SK-N-SH (cell line): ENCODE results near the gene COL8A1. TPM values are rescaled to one million over a fixed set of nuclear protein-coding genes. Genes with fewer than 3 reads are reported as not detected.

Experiments used
- CTCF ChIA-PET: fragments of 300-600, 350-600 bp; formaldehyde crosslinking; extraction: SDS; loops from one replicate; lab custom pipeline; 2021; lab: Yijun Ruan, JAX
- POLR2A ChIA-PET: fragments of 350-600 bp; sonication (Branson Sonifier 250); formaldehyde crosslinking; extraction: SDS; loops from one replicate; lab custom pipeline; 2020; ENCODE audit warnings: antibody characterized with exemption, inconsistent platforms; lab: Yijun Ruan, JAX
- DNase-seq: peaks from one replicate; pipeline ENCODE4 v3.0.0; 2012
- H2AFZ ChIP-seq: fragments of 200-600 bp; sonication (generic); 2 replicates; pipeline ENCODE4 v1.8.1; 2016; ENCODE audit warnings: antibody characterized with exemption, mild to moderate bottlenecking, low read depth
- H3F3A ChIP-seq: fragments of 200-600 bp; sonication (generic); replicated peaks from 2 replicates; pipeline ENCODE3; 2016; ENCODE audit warnings: antibody characterized with exemption, mild to moderate bottlenecking; ENCODE audit not compliant: insufficient read depth
- H3K27ac ChIP-seq, 2 experiments: fragments of 200-500 bp in 1 of 2; fragments of 200-600 bp in 1 of 2; sonication (Bioruptor generic) in 1 of 2; sonication (generic), shearing (Covaris generic) in 1 of 2; 2 replicates each; pipeline versions ENCODE4 v1.5.1 to v1.6.1; 2014 to 2016; ENCODE audit warnings: low read depth in 2 of 2, inconsistent platforms in 1 of 2, low read length in 1 of 2, mild to moderate bottlenecking in 1 of 2, mixed read lengths in 1 of 2
- H3K27me3 ChIP-seq: fragments of 200-600 bp; sonication (generic), shearing (Covaris generic); 2 replicates; pipeline ENCODE4 v1.6.1; 2016; ENCODE audit warnings: mixed run types; ENCODE audit not compliant: insufficient read depth
- H3K36me3 ChIP-seq, 2 experiments: fragments of 200-500 bp in 1 of 2; fragments of 200-600 bp in 1 of 2; sonication (Bioruptor generic) in 1 of 2; sonication (generic) in 1 of 2; replicated peaks in 1 of 2; 2 replicates each; pipeline versions ENCODE3 to v1.5.1; 2014 to 2016; ENCODE audit warnings: low read length in 1 of 2, mild to moderate bottlenecking in 1 of 2; ENCODE audit not compliant: insufficient read depth in 2 of 2, control insufficient read depth in 1 of 2
- H3K4me1 ChIP-seq, 2 experiments: fragments of 200-500 bp in 1 of 2; fragments of 200-600 bp in 1 of 2; sonication (Bioruptor generic) in 1 of 2; sonication (generic), shearing (Covaris generic) in 1 of 2; 2 replicates each; pipeline versions ENCODE4 v1.5.1 to v1.6.1; 2014 to 2016; ENCODE audit warnings: low read depth in 1 of 2, low read length in 1 of 2, mixed run types in 1 of 2; ENCODE audit not compliant: insufficient read depth in 2 of 2, control insufficient read depth in 1 of 2
- H3K4me2 ChIP-seq: fragments of 200-600 bp; sonication (generic), shearing (Covaris generic); 2 replicates; pipeline ENCODE4 v1.6.1; 2017; ENCODE audit warnings: mixed run types
- H3K4me3 ChIP-seq, 2 experiments: fragments of 200-500 bp in 1 of 2; fragments of 200-600 bp in 1 of 2; sonication (Bioruptor generic) in 1 of 2; sonication (generic), shearing (Covaris generic) in 1 of 2; 2 replicates each; pipeline versions ENCODE4 v1.5.1 to v1.8.1; 2014 to 2016; ENCODE audit warnings: low read depth in 2 of 2, inconsistent platforms in 1 of 2, low read length in 1 of 2, mild to moderate bottlenecking in 1 of 2, mixed read lengths in 1 of 2, moderate library complexity in 1 of 2
- H3K79me2 ChIP-seq: fragments of 200-600 bp; sonication (generic); 2 replicates; pipeline ENCODE4 v1.8.1; 2017; ENCODE audit warnings: mild to moderate bottlenecking; ENCODE audit not compliant: insufficient read depth
- H3K9ac ChIP-seq: fragments of 200-600 bp; sonication (generic); 2 replicates; pipeline ENCODE4 v1.6.1; 2017; ENCODE audit warnings: mixed run types
- H3K9me2 ChIP-seq: fragments of 200-600 bp; sonication (generic); 2 replicates; pipeline ENCODE4 v1.6.1; 2017; ENCODE audit warnings: mixed run types
- H3K9me3 ChIP-seq: fragments of 200-600 bp; sonication (generic); 2 replicates; pipeline ENCODE4 v1.6.1; 2017; ENCODE audit warnings: mixed run types, mild to moderate bottlenecking, moderate library complexity
- H4K20me1 ChIP-seq: fragments of 200-600 bp; sonication (generic); 2 replicates; pipeline ENCODE4 v1.6.1; 2017; ENCODE audit warnings: mild to moderate bottlenecking, mixed run types; ENCODE audit not compliant: insufficient read depth
- ELF1 ChIP-seq: IDR thresholded peaks from 2 replicates; pipeline ENCODE4 v1.4.0; 2012
- FOSL2 ChIP-seq: IDR thresholded peaks from 2 replicates; pipeline ENCODE4 v1.4.0; 2012; ENCODE audit warnings: low read depth, mild to moderate bottlenecking, moderate library complexity, borderline replicate concordance
- FOXJ3 ChIP-seq: sonication (generic); formaldehyde crosslinking; IDR thresholded peaks from 2 replicates; pipeline ENCODE4 v1.5.1; 2020; ENCODE audit warnings: mild to moderate bottlenecking, missing genetic modification reagents
- GABPA ChIP-seq: IDR thresholded peaks from 2 replicates; pipeline ENCODE4 v1.4.0; 2012; ENCODE audit warnings: low read depth, mild to moderate bottlenecking
- GATA2 ChIP-seq: sonication (generic); formaldehyde crosslinking; IDR thresholded peaks from 2 replicates; pipeline ENCODE4 v1.5.0; 2020; ENCODE audit warnings: mild to moderate bottlenecking, missing genetic modification reagents
- NFIC ChIP-seq: IDR thresholded peaks from 2 replicates; pipeline ENCODE4 v1.4.0; 2012; ENCODE audit warnings: borderline replicate concordance
- NRF1 ChIP-seq: IDR thresholded peaks from 2 replicates; pipeline ENCODE4 v1.6.1; 2012; ENCODE audit warnings: low read depth, mild to moderate bottlenecking, low read length
- RFX5 ChIP-seq: IDR thresholded peaks from 2 replicates; pipeline ENCODE4 v1.6.1; 2012; ENCODE audit warnings: mild to moderate bottlenecking, improper control_type of control experiment, low read length
- RXRA ChIP-seq: IDR thresholded peaks from 2 replicates; pipeline ENCODE4 v1.4.0; 2012; ENCODE audit warnings: low read depth, mild to moderate bottlenecking, borderline replicate concordance
- SIN3A ChIP-seq: IDR thresholded peaks from 2 replicates; pipeline ENCODE4 v1.6.1; 2012; ENCODE audit warnings: low read depth, mild to moderate bottlenecking, low read length, moderate library complexity, borderline replicate concordance
- TAF1 ChIP-seq: IDR thresholded peaks from 2 replicates; pipeline ENCODE4 v1.6.1; 2012; ENCODE audit warnings: low read depth, mild to moderate bottlenecking, low read length, moderate library complexity, borderline replicate concordance
- WGBS: methylation state at CpG from one replicate; pipeline ENCODE4 v1.1.6; 2017; ENCODE audit warnings: low lambda C conversion rate; 5-methylcytosine and 5-hydroxymethylcytosine counted together
- polyA plus RNA-seq, 3 experiments: library from polyadenylated mRNA; depleted of rRNA; stranded (reverse); fragments of >200 nt; gene quantifications; 2 replicates each; pipeline ENCODE4 v1.2.3, GENCODE V29; 2012
- TF ChIP-seq, protein P1 (sequence below): IDR thresholded peaks from 2 replicates; pipeline ENCODE4 v1.4.0; 2012; ENCODE audit warnings: low read depth, borderline replicate concordance
- TF ChIP-seq, protein P2 (sequence below): IDR thresholded peaks from 2 replicates; pipeline ENCODE4 v1.6.1; 2012; ENCODE audit warnings: mild to moderate bottlenecking, low read depth, low read length, moderate library complexity
- TF ChIP-seq, protein P3 (sequence below): fragments of 200-600 bp; sonication (generic); IDR thresholded peaks from 2 replicates; pipeline ENCODE4 v1.6.1; 2017; ENCODE audit warnings: antibody characterized with exemption, mild to moderate bottlenecking, moderate library complexity
- TF ChIP-seq, protein P4 (sequence below): IDR thresholded peaks from 2 replicates; pipeline ENCODE4; 2012

The COL8A1 gene
- polyA plus RNA-seq, 1 of the 3 experiments (the other 2 are of a cell fraction): 4.0 TPM

DNA sequence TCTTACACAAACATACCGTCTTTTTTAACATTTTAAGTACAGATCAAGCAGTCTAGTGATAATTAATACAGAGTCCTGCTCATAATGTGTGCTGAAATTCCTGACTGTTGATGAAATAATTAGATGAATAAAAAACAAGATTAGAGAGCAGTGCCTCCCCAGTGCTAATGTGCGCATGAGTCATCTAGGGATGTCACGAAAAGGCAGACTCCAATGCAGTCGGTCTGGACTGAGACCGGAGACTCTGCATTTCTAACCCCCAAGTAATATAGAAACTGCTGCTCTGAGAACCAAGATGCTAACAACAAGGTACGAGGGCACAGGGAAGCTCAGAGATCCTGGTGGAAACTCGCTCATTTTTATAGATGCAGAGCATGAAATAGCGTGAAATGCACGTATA, 61.4 kb downstream of the COL8A1 start:
- H3K9me2 ChIP-seq: no peaks in the 10 kb centered on the region
- H3K36me3 ChIP-seq: no peaks in the 10 kb centered on the region
- ChIA-PET CTCF (interaction anchor here (1.6 kb wide), 1 partner anchor 12 kb away, joined by 7 read pairs; no protein-coding TSS in a partner anchor), POLR2A (no interaction called here)
- H3K4me3 ChIP-seq: no peak overlapping the region
- no peaks in the 10 kb centered on the region for H4K20me1 ChIP-seq
- H3K27ac ChIP-seq: no peak overlapping the region
- no peak for TF ChIP-seq FOSL2
- TF ChIP-seq ELF1: no peak
- TF ChIP-seq SIN3A: no peak
- TF ChIP-seq NRF1: no peak
- no peak for TF ChIP-seq RXRA
- TF ChIP-seq GABPA: no peak
- TF ChIP-seq, protein P1, sequence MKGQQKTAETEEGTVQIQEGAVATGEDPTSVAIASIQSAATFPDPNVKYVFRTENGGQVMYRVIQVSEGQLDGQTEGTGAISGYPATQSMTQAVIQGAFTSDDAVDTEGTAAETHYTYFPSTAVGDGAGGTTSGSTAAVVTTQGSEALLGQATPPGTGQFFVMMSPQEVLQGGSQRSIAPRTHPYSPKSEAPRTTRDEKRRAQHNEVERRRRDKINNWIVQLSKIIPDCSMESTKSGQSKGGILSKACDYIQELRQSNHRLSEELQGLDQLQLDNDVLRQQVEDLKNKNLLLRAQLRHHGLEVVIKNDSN: no peak
- TF ChIP-seq, protein P2, sequence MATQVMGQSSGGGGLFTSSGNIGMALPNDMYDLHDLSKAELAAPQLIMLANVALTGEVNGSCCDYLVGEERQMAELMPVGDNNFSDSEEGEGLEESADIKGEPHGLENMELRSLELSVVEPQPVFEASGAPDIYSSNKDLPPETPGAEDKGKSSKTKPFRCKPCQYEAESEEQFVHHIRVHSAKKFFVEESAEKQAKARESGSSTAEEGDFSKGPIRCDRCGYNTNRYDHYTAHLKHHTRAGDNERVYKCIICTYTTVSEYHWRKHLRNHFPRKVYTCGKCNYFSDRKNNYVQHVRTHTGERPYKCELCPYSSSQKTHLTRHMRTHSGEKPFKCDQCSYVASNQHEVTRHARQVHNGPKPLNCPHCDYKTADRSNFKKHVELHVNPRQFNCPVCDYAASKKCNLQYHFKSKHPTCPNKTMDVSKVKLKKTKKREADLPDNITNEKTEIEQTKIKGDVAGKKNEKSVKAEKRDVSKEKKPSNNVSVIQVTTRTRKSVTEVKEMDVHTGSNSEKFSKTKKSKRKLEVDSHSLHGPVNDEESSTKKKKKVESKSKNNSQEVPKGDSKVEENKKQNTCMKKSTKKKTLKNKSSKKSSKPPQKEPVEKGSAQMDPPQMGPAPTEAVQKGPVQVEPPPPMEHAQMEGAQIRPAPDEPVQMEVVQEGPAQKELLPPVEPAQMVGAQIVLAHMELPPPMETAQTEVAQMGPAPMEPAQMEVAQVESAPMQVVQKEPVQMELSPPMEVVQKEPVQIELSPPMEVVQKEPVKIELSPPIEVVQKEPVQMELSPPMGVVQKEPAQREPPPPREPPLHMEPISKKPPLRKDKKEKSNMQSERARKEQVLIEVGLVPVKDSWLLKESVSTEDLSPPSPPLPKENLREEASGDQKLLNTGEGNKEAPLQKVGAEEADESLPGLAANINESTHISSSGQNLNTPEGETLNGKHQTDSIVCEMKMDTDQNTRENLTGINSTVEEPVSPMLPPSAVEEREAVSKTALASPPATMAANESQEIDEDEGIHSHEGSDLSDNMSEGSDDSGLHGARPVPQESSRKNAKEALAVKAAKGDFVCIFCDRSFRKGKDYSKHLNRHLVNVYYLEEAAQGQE: no peak
- TF ChIP-seq, protein P3, sequence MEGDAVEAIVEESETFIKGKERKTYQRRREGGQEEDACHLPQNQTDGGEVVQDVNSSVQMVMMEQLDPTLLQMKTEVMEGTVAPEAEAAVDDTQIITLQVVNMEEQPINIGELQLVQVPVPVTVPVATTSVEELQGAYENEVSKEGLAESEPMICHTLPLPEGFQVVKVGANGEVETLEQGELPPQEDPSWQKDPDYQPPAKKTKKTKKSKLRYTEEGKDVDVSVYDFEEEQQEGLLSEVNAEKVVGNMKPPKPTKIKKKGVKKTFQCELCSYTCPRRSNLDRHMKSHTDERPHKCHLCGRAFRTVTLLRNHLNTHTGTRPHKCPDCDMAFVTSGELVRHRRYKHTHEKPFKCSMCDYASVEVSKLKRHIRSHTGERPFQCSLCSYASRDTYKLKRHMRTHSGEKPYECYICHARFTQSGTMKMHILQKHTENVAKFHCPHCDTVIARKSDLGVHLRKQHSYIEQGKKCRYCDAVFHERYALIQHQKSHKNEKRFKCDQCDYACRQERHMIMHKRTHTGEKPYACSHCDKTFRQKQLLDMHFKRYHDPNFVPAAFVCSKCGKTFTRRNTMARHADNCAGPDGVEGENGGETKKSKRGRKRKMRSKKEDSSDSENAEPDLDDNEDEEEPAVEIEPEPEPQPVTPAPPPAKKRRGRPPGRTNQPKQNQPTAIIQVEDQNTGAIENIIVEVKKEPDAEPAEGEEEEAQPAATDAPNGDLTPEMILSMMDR: no peak
- no peak for TF ChIP-seq TAF1
- TF ChIP-seq NFIC: no peak
- TF ChIP-seq RFX5: no peak
- TF ChIP-seq GATA2 (CRISPR knock-in tag): no peak
- no peak for TF ChIP-seq FOXJ3 (CRISPR knock-in tag)
- TF ChIP-seq, protein P4, sequence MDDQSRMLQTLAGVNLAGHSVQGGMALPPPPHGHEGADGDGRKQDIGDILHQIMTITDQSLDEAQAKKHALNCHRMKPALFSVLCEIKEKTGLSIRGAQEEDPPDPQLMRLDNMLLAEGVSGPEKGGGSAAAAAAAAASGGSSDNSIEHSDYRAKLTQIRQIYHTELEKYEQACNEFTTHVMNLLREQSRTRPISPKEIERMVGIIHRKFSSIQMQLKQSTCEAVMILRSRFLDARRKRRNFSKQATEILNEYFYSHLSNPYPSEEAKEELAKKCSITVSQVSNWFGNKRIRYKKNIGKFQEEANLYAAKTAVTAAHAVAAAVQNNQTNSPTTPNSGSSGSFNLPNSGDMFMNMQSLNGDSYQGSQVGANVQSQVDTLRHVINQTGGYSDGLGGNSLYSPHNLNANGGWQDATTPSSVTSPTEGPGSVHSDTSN: no peak
- H3K27me3 ChIP-seq: peaks cover 15% of the 10 kb centered on the region; the same call in 1 of the 2 replicates
- no peak overlapping the region for H3K9ac ChIP-seq
- H3K4me2 ChIP-seq: peak overlapping the region; percentile 50; the same call in 1 of the 2 replicates
- no peak for DNase-seq
- H3K9me3 ChIP-seq: no peaks in the 10 kb centered on the region
- WGBS: 19% methylated on average over 9 of the region's 9 CpGs
- no peaks in the 10 kb centered on the region; a peak in 2 of 4 replicates for H3K4me1 ChIP-seq
- no peaks in the 10 kb centered on the region for H3K79me2 ChIP-seq
- no peaks in the 10 kb centered on the region for H3F3A ChIP-seq
- peak overlapping the region; percentile 12; the same call in 1 of the 2 replicates for H2AFZ ChIP-seq
